Uterus (tissue), 4 donors: Measurements from ENCODE around the gene ADRA2C. TPM values are rescaled to one million over a fixed set of nuclear protein-coding genes. Genes with fewer than 3 reads are reported as not detected.

ENCODE experiments used
- DNase-seq, 2 donors: peaks; one replicate each; pipeline ENCODE4 v3.0.0-alpha.2; 2019 to 2020
- H3K27ac ChIP-seq, 2 donors: fragments of 200-600 bp; sonication (generic); 1 replicate in 1 of 2; 2 replicates in 1 of 2; pipeline ENCODE4 v1.5.1; 2016 to 2018
- H3K27me3 ChIP-seq, 2 donors: fragments of 200-600 bp; sonication (generic); one replicate each; pipeline ENCODE4 v1.5.1; 2018 to 2019; ENCODE audit warnings: control low read depth in 1 of 2
- H3K36me3 ChIP-seq, 2 donors: fragments of 200-600 bp; sonication (generic); one replicate each; pipeline ENCODE4 v1.5.1; 2019; ENCODE audit warnings: control low read depth in 1 of 2
- H3K4me1 ChIP-seq, 2 donors: fragments of 200-600 bp; sonication (generic); one replicate each; pipeline ENCODE4 v1.5.1; 2018 to 2019; ENCODE audit warnings: control low read depth in 1 of 2
- H3K4me3 ChIP-seq, 2 donors: fragments of 200-600 bp; sonication (generic); 1 replicate in 1 of 2; 2 replicates in 1 of 2; pipeline ENCODE4 v1.5.1; 2018 to 2019; ENCODE audit warnings: mild to moderate bottlenecking in 1 of 2
- H3K9me3 ChIP-seq, 2 donors: fragments of 200-600 bp; sonication (generic); one replicate each; pipeline ENCODE4 v1.5.1; 2019; ENCODE audit warnings: control low read depth in 1 of 2
- POLR2A ChIP-seq, 2 donors: fragments of 450-650 bp; IDR thresholded peaks; one replicate each; pipeline ENCODE4 v1.6.1; 2016; ENCODE audit warnings: antibody characterized with exemption in 2 of 2, mild to moderate bottlenecking in 1 of 2, moderate library complexity in 1 of 2
- intact Hi-C: fragments of 100-400 bp; cut with DNase I; formaldehyde crosslinking; loops from one replicate; pipeline ENCODE4 v1.15.1; 2023; ENCODE audit warnings: low total_unique reads
- total RNA-seq, 4 donors: library from RNA; depleted of rRNA in 3 of 4; stranded (reverse); fragments of >200 nt in 3 of 4; gene quantifications; one replicate each; pipeline versions ENCODE4 v1.1.0 to v1.2.4, GENCODE V29; 2014 to 2023
- TF ChIP-seq, protein P1 (sequence below), 4 experiments: fragments of 200-600 bp in 2 of 4; fragments of 450-650 bp in 2 of 4; sonication (generic) in 2 of 4; IDR thresholded peaks; one replicate each; pipeline ENCODE4 v1.5.1; 2016 to 2019; ENCODE audit warnings: antibody characterized with exemption in 4 of 4, mild to moderate bottlenecking in 2 of 4, moderate library complexity in 1 of 4
- donor health status: DM: yes; HTN: yes; CAD: no.

ADRA2C gene
- total RNA-seq, 4 donors from 2014 or later: 4.1 to 75.0 (median 24.7) TPM

DNA sequence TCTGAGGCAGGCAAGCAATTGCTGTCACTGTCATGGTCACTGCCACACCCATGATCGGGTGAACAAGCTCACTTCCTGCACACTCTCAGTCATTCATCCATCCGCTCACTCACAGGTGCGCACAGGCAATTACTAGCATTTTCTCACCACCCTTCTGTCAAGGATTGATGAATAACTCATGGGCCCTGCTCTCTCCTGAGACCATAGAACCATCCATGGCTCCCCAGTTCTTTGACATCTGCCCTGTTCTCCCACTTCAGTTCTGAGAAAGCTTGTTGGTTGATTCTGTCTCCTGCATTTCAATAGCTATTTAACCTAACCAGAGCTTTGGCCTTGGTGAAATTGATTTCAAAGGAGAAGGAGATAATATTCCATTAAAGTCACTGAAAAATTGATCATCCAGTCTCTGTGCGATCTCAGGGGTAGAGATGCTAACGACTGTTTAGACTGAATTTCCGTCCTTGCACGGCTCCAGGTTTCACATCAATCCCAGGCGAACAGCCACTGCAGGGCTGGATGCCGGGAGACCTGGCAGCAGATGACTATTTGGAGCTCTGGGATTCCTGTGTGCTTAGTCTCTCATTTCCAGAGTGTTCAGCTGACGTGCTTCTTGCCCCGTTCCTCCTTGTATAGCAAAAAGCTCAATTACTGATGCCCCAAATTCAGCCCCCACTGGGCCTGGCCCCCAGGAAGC lies 36.9 kb upstream of the ADRA2C start:
- no peak for TF ChIP-seq POLR2A (IDR thresholded peaks at IDR 0.05)
- TF ChIP-seq, protein P1, sequence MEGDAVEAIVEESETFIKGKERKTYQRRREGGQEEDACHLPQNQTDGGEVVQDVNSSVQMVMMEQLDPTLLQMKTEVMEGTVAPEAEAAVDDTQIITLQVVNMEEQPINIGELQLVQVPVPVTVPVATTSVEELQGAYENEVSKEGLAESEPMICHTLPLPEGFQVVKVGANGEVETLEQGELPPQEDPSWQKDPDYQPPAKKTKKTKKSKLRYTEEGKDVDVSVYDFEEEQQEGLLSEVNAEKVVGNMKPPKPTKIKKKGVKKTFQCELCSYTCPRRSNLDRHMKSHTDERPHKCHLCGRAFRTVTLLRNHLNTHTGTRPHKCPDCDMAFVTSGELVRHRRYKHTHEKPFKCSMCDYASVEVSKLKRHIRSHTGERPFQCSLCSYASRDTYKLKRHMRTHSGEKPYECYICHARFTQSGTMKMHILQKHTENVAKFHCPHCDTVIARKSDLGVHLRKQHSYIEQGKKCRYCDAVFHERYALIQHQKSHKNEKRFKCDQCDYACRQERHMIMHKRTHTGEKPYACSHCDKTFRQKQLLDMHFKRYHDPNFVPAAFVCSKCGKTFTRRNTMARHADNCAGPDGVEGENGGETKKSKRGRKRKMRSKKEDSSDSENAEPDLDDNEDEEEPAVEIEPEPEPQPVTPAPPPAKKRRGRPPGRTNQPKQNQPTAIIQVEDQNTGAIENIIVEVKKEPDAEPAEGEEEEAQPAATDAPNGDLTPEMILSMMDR (IDR thresholded peaks at IDR 0.05): no peak
- intact Hi-C loops: no loop called here
- no peak for DNase-seq
- H3K27me3 ChIP-seq: no peaks in the 10 kb centered on the region
- H3K4me1 ChIP-seq: peaks cover 0 to 5% of the 10 kb centered on the region in 2 donors
- H3K27ac ChIP-seq: no peak overlapping the region
- H3K36me3 ChIP-seq: no peaks in the 10 kb centered on the region
- no peaks in the 10 kb centered on the region for H3K9me3 ChIP-seq
- no peak overlapping the region for H3K4me3 ChIP-seq

DNA sequence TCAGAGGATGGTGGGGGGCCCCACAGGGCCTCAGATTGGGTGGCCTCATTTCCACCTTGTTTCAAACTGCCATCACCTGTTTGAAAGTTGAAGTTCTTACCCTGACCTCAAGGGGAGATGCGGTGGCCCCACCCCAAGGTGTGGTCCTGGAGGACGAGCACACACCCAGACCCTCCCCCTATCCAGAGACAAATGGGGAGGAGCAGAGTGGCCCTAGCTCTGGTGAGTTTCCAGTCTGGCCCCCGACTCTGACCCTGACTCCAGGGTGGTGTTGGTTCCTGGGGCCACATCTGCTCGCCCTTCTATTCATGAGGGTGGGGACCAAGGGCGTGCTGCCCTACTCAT lies 36.3 kb upstream of the ADRA2C start:
- TF ChIP-seq, protein P1 (IDR thresholded peaks at IDR 0.05): no peak
- no peak for TF ChIP-seq POLR2A (IDR thresholded peaks at IDR 0.05)
- Histone ChIP-seq H3K36me3 (no peaks in the 10 kb centered on the region), H3K27me3 (no peaks in the 10 kb centered on the region), H3K9me3 (no peaks in the 10 kb centered on the region), H3K4me3 (no peak overlapping the region), H3K4me1 (peaks cover 0 to 5% of the 10 kb centered on the region in 2 donors), H3K27ac (no peak overlapping the region)
- DNase-seq: no peak
- intact Hi-C loops: no loop called here

DNA sequence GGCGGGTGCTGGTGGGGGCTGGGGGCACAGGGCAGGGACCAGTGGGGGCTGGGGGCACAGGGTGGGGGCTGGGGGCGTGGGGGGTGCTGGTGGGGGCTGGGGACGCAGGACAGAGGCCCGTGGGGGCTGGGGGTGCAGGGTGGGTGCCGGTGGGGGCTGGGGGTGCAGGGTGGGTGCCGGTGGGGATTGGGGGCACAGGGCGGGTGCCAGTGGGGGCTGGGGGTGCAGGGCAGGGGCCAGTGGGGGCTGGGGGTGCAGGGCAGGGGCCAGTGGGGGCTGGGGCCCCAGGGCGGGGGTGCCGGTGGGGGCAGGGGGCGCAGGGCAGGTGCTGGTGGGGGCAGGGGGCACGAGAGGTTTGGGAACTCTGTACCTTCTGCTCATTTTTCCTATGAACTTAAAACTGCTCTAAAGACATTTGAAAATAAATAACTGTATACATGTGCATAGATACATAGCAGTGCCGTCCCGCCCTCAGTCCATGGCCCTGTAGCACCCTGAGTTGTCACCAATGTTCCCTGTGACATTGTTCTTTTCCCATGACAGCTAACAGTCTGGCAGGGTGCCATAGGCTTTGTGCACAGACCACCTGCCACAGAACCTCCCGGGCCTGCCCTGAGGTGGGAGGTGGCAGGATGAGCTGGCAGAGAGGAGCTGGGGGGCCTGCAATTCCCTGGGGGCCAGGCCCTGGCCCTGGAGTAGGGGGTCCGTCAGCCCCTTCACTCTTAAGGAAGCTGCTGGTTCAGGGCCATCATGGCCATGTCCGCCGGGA lies 35.6 kb upstream of the ADRA2C start:
- no peak for TF ChIP-seq POLR2A (IDR thresholded peaks at IDR 0.05)
- TF ChIP-seq, protein P1 (IDR thresholded peaks at IDR 0.05): no peak
- intact Hi-C loops: no loop called here
- no peaks in the 10 kb centered on the region for H3K27me3 ChIP-seq

DNA sequence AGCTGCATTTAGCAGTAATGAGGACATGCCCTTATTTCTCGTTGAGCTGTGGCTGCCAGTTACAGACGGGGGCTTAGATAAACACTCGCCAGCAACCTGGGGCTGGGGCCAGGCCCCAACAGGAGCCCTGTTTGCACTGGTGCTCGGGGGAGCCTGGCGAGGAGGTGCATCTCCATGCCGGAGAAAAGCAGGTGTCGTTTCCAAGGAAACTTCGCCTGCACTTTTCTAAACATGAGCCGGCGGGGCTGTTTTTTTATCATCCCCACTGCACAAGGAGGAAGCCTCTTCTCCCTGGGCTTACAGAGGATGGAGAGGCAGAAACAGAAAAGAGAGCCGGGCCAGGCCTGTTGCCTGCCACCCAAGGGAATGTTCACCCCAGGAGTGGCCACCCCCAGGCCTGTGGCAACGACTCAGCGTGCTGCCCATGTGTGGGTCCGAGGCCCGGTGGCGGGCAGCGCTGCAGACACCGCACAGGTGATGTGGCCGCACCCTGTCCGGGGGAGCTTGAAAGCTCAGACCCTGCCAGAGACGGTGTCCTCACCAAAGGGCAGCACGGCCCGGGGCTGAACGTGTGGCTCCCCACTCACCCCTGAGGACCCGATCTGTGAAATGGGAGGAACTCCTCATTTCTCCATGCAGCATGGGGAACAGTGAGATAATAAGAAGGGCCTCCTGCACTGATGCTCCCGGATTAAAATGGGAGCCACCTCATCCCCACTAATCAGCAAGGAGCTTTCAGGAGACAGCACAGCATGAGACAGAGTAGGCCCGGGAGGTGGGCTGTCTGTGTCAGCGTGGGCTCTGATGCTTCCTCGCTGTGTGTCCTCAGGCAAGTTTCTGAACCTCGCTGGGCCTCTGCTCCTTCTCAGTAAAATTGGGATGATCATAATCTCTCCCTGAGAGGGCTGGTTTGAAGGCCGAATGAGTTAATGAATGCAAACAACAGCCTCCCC lies 33.8 kb upstream of the ADRA2C start:
- Histone ChIP-seq H3K27ac (no peak overlapping the region), H3K36me3 (no peaks in the 10 kb centered on the region), H3K9me3 (no peaks in the 10 kb centered on the region), H3K4me1 (no peaks in the 10 kb centered on the region), H3K4me3 (no peak overlapping the region), H3K27me3 (no peaks in the 10 kb centered on the region)
- TF ChIP-seq POLR2A (IDR thresholded peaks at IDR 0.05): no peak
- TF ChIP-seq, protein P1 (IDR thresholded peaks at IDR 0.05): no peak
- no peak for DNase-seq
- intact Hi-C loops: no loop called here

More for the DNA sequence above, 35.6 kb upstream of the ADRA2C start:
- Histone ChIP-seq H3K36me3 (no peaks in the 10 kb centered on the region), H3K9me3 (no peaks in the 10 kb centered on the region), H3K27ac (no peak overlapping the region), H3K4me3 (no peak overlapping the region), H3K4me1 (no peaks in the 10 kb centered on the region)
- no peak for DNase-seq
